IPS-15b (cell line): ENCODE measurements around the gene NIP7.

Source experiments
- H3K27me3 ChIP-seq: one replicate; pipeline ENCODE4 v1.6.1; 2013; ENCODE audit warnings: low read length; ENCODE audit not compliant: control insufficient read depth, insufficient read depth
- H3K36me3 ChIP-seq: one replicate; pipeline ENCODE4 v1.6.1; 2013; ENCODE audit warnings: low read length; ENCODE audit not compliant: control insufficient read depth, insufficient read depth
- H3K4me1 ChIP-seq: one replicate; pipeline ENCODE4 v1.6.1; 2013; ENCODE audit warnings: mild to moderate bottlenecking, low read length; ENCODE audit not compliant: control insufficient read depth, insufficient read depth
- H3K4me3 ChIP-seq: one replicate; pipeline ENCODE4 v1.5.1; 2013; ENCODE audit warnings: low read depth, low read length
- H3K9ac ChIP-seq: one replicate; pipeline ENCODE4 v1.6.1; 2013; ENCODE audit warnings: low read depth, mild to moderate bottlenecking, low read length
- H3K9me3 ChIP-seq: one replicate; pipeline ENCODE4 v1.6.1; 2013; ENCODE audit warnings: mild to moderate bottlenecking, low read length; ENCODE audit not compliant: control insufficient read depth, insufficient read depth

The NIP7 gene

DNA sequence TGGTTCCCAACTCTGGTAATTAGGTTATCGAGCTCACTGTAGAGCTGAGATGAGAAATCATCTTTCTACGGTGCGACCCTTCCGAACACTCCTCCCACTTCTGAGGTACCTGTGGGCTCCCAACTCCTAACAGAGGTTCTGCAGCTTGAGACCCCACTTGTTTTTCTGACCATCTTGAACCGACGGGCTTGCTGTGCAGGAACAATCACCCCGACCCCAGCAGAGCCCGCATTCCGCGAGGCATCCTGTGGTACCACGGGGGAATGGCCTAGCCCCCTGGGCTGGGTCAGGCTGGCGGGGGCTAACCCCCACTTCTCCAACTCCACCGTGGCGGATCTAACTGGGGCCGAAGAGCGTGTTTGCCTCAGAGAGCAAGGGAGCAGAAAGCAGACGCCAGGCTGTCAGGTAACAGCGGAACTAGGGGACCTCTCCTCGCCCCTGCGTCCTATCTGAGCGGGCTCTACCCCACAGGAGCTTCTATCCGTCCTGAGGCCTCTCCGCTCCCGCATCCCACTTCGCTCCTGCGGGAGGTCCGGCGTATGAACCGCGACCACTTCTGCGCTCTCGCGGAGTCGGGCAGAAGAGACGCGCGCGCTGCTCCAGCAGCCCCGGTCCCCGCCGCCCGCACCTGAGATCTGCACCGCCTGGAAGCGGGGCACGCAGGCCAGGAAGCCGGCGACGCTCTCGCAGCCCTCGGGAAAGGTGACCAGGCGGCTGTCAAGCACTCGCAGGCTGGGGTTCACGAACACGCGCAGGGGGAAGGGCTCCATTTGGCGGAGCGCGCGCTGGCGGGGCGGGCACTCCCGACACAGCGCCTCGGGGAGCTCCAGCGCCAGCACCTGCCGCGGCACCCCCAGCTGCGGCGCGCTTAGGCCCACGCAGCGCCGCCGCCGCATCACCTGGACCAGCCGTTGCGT, 9.9 kb upstream of the NIP7 start:
- peaks cover 45% of the 10 kb centered on the region for H3K36me3 ChIP-seq
- H3K27me3 ChIP-seq = no peaks in the 10 kb centered on the region
- no peaks in the 10 kb centered on the region for H3K9me3 ChIP-seq
- peak overlapping the region; percentile 82 for H3K4me3 ChIP-seq
- H3K4me1 ChIP-seq = peaks cover 11% of the 10 kb centered on the region
- H3K9ac ChIP-seq = peak overlapping the region; percentile 51

DNA sequence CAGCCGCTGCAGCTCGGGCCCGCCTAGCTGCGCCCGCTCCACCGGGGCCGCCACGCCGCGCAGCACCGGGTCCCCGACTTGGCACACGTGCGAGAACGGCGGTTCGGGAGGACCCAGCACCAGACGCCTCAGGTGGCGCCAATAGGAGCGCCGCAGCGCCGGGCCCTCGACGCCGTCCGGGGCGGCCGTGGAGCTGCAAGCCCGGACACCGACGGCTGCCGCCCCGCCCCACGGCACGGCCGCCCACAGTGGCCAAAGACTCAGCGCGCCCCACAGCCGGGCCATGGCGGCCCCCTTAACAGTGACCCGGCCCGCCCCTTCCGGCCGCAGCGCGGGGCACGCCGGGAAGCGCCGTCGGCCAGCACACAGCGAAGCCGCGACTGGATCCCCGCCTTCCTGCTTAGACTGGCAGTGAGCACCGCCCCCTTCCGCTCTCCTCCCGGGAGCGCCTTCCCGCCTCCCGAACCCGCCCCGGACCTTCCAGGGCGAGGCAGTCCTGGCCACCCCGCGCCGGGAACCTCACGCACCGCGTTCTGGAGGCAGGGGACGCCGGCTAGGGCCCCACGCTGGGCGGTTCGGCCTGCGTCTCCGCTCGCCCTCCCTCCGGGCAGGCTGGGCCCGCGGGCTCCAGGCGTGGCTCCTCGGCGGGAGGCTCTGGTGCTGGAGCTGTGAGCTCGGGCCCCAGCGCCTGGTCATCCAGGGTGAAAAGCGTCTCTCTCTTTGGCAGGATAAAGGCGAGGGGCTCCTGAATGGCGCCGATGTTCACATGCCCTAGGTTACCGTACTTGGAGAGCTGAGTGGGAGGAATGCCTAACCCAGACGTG, 9.1 kb upstream of the NIP7 start, which contains the start of gene PDF:
Gene PDF (minus strand): TSS at position 303 of the 824 bp plus-strand sequence. CDS start 18 bp downstream, at position 285.
- H3K27me3 ChIP-seq = no peaks in the 10 kb centered on the region
- no peaks in the 10 kb centered on the region for H3K9me3 ChIP-seq
- H3K36me3 ChIP-seq = peaks cover 47% of the 10 kb centered on the region
- peak within 1 kb of the TSS; percentile 82 for H3K4me3 ChIP-seq
- peaks cover 11% of the 10 kb centered on the region for H3K4me1 ChIP-seq
- peak within 1 kb of the TSS; percentile 73 for H3K9ac ChIP-seq

DNA sequence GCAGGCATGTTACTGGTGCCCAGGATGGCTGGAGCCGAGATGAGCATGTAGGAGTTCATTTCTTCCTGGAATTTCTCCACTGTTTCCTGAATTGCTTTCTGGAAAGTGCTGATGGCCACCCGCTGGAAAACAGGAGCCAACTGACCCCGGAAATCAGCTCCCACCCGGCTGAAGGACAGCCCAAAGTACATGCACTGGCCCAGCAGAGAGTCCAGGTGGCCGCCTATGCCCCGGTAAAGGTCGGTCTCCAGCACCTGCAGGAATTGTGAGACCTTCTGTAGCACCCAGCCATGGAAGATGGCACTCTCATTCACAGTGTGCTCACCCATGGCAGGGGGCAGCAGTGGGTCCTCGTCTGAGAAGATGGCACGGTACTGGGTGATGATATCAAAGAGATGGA, 4.9 kb upstream of the NIP7 start:
- H3K4me1 ChIP-seq = no peaks in the 10 kb centered on the region
- no peaks in the 10 kb centered on the region for H3K9me3 ChIP-seq
- H3K9ac ChIP-seq = no peak overlapping the region
- H3K27me3 ChIP-seq = no peaks in the 10 kb centered on the region
- no peak overlapping the region for H3K4me3 ChIP-seq
- H3K36me3 ChIP-seq = peaks cover 29% of the 10 kb centered on the region

DNA sequence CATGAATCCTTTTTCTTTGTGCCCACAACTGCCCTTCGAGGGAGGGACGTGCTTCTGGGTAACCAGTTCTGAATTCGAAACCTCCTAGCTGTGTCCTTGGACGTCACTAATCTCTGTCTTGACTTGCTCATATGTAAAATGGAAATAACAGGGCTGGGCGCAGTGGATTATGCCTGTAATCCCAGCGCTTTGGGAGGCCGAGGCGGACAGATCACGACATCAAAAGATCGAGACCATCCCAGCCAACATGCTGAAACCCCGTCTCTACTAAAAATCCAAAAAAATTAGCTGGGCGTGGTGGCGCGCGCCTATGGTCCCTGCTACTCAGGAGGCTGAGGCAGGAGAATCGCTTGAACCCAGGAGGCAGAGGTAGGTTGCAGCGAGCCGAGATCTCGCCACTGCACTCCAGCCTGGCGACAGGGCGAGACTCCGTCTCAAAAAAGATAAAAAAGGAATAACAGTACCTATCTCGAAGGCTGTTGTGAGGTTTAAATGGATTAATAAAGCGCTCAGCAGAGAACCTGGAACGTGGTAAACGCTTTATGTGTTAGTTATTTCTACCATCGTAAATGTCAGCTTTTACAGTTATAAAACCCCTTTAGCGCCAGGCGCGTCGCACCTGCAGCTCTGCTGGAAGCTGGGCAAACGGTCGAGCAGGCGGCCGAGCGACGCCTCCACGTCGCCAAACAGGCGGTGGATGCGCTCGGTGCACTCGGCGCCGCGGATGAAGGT, 849 bp upstream of the NIP7 start:
- no peaks in the 10 kb centered on the region for H3K27me3 ChIP-seq
- peak overlapping the region; percentile 96 for H3K9ac ChIP-seq
- H3K9me3 ChIP-seq = no peaks in the 10 kb centered on the region
- peak overlapping the region; percentile 94 for H3K4me3 ChIP-seq
- H3K36me3 ChIP-seq = peaks cover 20% of the 10 kb centered on the region
- H3K4me1 ChIP-seq = peaks cover 4% of the 10 kb centered on the region

DNA sequence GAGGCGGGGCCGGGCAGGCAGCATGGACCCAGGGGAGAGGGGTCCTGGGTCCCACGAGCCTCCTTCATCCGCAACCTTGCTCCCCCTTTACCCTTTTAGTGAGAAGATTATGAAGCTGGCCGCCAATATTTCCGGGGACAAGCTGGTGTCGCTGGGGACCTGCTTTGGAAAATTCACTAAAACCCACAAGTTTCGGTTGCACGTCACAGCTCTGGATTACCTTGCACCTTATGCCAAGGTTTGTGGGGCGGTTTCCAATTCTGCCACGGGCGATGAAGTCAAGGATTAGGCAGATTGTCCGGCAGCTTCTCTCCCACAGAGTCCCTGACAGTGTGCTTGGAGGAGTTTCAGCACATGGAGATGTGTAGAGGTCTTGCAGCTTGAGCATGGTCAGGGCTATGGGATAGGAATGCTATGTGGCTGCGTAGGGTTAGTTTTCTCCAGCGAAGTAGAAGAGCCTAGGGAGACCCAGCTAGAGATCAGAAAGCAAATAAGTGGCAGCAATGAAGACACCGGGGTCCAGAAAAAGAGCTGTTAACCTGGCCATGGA, 598 bp downstream of the NIP7 start:
- H3K9ac ChIP-seq = peak overlapping the region; percentile 93
- H3K36me3 ChIP-seq = peaks cover 9% of the 10 kb centered on the region
- H3K9me3 ChIP-seq = no peaks in the 10 kb centered on the region
- H3K4me1 ChIP-seq = peaks cover 4% of the 10 kb centered on the region
- H3K27me3 ChIP-seq = no peaks in the 10 kb centered on the region
- peak overlapping the region; percentile 94 for H3K4me3 ChIP-seq

DNA sequence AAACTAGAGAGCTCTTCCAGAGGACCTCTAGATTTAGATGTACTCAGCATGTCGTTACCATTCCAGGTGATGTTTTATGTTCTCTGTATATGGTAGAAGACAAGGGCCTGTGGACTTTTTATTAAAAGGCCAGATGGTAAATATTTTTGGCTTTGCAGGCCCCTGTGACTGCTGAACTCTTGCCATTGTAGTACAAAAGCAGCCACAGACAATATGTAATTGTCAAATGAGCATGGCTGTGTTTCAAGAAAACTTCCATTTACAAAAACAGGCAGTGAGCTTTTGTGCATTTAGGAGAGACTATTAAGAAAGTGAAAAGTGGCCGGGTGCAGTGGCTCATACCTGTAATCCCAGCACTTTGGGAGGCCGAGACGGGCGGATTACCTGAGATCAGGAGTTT, 4.6 kb downstream of the NIP7 start:
- Histone ChIP-seq H3K9me3 (no peaks in the 10 kb centered on the region), H3K36me3 (peaks cover 4% of the 10 kb centered on the region), H3K4me1 (peaks cover 4% of the 10 kb centered on the region), H3K4me3 (no peak overlapping the region), H3K9ac (no peak overlapping the region), H3K27me3 (no peaks in the 10 kb centered on the region)

DNA sequence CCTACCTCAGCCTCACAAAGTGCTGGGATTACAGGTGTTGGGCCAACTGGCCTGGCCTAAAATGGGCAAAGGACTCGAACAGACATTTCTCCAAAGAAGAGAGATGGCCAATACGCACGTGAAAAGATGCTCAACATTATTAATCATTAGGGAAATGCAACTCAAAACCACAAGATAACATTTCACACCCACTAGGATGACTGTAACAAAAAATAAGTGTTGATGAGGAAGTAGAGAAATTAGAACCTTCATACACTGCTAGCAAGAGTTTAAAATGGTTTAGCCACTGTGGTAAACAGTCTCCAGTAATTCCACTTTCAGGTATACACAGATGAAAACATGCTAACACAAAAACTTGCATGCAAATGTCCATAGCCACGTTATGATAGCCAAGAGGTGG, 6.4 kb downstream of the NIP7 start:
- Histone ChIP-seq H3K9me3 (no peaks in the 10 kb centered on the region), H3K4me1 (no peaks in the 10 kb centered on the region), H3K9ac (no peak overlapping the region), H3K36me3 (peaks cover 4% of the 10 kb centered on the region), H3K27me3 (no peaks in the 10 kb centered on the region), H3K4me3 (no peak overlapping the region)

DNA sequence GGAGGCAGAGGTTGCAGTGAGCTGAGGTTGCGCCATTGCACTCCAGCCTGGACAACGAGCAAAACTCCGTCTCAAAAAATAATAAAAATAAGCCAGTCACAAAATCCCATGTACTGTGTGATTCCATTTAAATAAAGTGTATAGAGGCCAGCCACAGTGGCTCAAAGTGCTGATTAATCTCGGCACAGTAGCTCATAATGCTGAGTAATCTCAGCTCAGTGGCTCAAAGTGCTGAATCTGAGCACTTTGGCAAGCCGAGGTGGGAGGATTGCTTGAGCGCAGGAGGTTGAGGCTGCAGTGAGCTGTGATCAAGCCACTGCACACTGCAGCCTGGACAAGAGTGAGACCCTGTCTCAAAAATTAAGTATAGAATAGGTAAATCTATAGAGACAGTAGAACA, 7.1 kb downstream of the NIP7 start:
- H3K9ac ChIP-seq = no peak overlapping the region
- peaks cover 4% of the 10 kb centered on the region for H3K36me3 ChIP-seq
- no peaks in the 10 kb centered on the region for H3K4me1 ChIP-seq
- H3K4me3 ChIP-seq = no peak overlapping the region
- no peaks in the 10 kb centered on the region for H3K9me3 ChIP-seq
- no peaks in the 10 kb centered on the region for H3K27me3 ChIP-seq

DNA sequence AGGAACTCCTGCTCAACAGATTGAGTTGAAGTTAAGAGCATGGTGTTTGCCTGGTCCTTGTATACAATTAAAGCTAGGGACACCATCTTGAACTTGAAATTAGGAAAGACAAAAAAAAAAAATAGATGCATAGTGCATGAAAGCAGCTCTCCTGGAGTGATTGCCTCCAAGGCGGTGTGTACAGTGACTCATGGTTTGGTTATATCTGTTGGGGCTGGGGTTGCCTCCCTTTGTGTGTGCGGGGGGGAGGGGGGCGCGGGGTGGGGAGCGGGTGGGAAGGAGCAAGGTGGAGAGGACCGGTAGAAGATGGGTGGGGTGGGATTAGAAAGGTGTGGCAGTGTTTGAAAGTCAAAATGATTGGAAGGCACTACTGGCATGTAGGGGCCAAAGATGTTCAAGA, 8.7 kb downstream of the NIP7 start:
- no peak overlapping the region for H3K9ac ChIP-seq
- H3K36me3 ChIP-seq = peaks cover 4% of the 10 kb centered on the region
- H3K4me3 ChIP-seq = no peak overlapping the region
- H3K27me3 ChIP-seq = no peaks in the 10 kb centered on the region
- no peaks in the 10 kb centered on the region for H3K9me3 ChIP-seq
- H3K4me1 ChIP-seq = no peaks in the 10 kb centered on the region

DNA sequence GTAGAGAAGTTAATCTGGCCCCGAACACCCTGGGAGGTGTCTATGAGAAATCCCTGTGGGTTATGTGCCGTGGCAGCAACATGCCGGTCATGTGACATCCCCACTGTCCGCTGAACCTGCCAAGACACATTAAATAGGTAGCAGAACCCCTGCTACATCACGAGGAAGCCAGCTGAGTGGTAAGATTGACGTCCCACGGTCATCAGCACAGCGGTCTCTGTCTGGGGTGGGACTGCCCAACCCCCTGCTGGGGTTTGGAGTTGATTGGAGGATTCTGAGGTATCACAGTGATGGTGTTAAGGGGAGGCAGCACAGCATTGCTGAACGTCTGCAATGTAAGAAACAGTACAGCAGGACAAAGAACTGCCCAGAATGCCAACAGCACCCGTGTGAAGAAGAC, 10.0 kb downstream of the NIP7 start:
- H3K27me3 ChIP-seq = no peaks in the 10 kb centered on the region
- no peaks in the 10 kb centered on the region for H3K9me3 ChIP-seq
- H3K36me3 ChIP-seq = no peaks in the 10 kb centered on the region
- no peak overlapping the region for H3K9ac ChIP-seq
- no peak overlapping the region for H3K4me3 ChIP-seq
- H3K4me1 ChIP-seq = no peaks in the 10 kb centered on the region

DNA sequence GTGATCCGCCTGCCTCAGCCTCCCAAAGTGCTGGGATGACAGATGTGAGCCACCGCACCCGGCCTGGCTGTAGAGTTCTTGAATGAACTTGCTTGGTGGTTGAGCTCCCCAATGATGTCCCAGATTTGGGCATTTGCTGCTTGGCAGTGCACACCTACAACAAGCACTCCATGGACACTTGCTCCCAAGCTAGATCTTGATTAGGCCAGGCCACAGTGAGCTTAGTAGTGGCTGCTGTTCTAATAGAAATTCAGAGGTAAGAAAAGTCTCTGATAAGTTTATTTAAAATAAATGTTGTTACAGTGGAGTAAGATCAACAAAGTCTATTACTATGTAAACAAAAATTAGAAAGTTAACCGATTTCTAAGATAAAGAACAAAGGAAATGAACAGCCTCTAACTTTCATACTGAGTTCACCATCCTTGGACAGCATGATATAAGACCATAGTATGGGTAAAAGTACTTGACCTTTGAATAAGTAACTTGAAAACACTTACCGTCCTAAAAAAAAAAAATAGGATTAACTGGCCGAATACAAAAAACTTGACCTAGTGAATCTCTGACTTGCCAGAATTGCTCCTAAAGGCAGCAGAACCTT, 11.1 kb downstream of the NIP7 start:
- Histone ChIP-seq H3K4me1 (no peaks in the 10 kb centered on the region), H3K9me3 (no peaks in the 10 kb centered on the region), H3K4me3 (no peak overlapping the region), H3K9ac (no peak overlapping the region), H3K36me3 (peaks cover 2% of the 10 kb centered on the region), H3K27me3 (no peaks in the 10 kb centered on the region)
